GM21367 (cell line): ENCODE measurements around the gene C19orf12.
"Not testable (repeated sequence)": the region's sequence is repeated elsewhere in the genome, so short reads cannot be mapped to it uniquely, and the experiment has no call there.

Experiments used
- ATAC-seq: cut with Tn5 transposase; IDR thresholded peaks from one replicate; pipeline ENCODE4 v1.9.1; 2021; ENCODE audit not compliant: unreplicated experiment

Gene C19orf12

DNA sequence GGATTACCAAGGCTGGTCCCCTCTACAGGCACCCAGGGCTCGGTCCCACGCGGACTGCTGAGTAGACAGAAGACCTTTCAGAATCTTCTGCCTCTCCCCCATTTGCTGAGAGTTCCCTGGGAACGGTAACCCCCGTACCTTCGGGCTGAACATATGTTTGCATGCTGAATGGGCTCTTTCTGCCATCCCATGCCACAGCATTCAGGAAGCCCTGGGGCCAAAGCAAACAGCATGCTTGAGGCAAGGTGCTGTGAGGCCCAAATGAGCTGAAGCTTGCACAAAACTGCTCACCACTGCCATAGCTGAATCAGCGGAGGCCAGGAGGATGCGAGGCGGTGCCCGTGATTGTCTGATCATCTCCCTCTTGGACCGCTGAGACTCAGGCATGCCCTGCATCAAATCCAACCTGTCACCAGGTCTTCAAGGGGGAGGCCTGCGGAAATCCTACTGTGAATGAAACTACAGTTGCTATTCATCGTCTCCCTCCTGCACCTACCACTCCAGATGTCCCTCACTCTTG lies 16.3 kb upstream of the C19orf12 start:
- no peak for ATAC-seq

DNA sequence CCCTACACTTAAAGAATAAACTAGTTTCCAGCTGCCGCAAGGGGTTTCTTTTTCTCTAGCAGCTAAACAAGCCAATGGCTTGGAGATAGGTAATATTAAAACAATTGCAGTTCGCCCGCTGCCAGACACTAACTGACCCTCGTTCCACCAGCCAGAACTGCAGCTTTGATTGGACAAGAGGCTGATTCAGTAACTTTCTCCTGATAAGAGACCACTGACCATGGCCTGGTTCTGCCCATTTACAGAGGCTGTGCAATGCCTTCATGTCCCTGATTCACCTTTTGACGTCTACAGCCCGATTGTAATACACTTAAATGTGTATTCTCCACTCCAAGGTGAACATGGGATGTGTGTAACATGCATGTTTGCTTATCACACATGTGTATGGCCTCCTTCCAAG lies 12.8 kb upstream of the C19orf12 start:
- no peak for ATAC-seq

DNA sequence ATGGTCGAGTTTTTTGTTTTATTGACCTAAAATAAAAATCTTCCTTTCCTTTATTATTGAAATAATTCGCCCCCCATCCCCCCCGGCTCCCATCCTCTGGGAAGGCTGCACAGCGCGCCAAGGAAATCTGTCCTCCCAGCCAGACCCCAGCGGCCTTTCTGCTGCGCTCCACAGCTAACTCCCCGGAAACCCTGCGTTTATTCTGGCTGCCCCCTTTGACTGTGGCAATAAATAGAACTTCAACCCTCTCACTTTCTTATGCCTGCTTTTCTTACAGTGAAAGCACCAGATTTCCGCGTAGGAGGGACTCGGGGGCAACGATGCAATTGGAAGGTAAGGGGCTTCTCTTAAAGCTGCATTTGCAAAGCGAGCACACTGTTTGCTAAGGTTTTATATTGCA lies 9.7 kb upstream of the C19orf12 start:
- no peak for ATAC-seq

DNA sequence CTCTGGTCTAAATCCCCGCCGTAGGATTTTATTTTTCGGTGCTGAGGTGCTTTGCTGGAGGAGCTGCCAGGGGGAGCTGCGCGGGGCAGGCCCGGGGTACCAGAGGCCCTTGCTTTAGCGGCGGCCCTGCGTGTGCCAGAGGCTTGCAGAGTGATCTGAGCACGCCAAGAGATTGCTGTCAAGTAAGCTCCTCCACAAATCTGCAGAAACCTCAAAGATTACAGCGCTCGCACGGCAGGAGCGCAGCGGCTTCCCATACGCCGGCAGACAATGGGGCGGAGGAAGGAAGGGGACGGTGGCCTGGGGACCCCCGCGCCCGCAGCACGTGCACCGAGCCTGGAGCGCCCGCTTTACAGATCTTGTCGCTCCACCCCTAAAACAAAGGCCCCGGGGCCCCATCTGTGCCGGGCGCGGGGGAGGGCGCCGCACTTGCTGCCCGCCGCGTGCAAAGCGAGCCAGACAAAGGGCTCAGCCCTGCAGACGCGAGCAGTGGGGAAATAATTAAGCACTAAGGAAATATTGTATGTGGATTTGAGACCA lies 9.1 kb upstream of the C19orf12 start:
- no peak for ATAC-seq

DNA sequence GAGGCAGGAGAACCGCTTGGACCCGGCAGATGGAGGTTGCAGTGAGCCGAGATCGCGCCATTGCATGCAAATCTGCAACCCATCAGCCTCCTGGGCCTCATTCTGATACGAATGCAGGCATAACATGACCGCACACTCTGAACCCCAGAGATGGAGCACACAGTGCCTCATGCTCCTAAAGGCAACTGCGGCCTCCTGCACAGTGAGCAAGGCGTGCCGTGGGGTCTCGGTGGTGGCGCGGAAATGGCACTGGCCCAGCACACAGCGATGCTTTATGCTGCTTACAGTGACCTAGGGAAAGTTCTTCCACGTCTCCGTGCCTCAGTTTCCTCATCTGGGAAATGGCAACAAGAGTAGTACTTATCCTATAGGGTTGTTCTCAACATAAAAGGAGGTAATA lies 2.0 kb upstream of the C19orf12 start:
- no peak for ATAC-seq

DNA sequence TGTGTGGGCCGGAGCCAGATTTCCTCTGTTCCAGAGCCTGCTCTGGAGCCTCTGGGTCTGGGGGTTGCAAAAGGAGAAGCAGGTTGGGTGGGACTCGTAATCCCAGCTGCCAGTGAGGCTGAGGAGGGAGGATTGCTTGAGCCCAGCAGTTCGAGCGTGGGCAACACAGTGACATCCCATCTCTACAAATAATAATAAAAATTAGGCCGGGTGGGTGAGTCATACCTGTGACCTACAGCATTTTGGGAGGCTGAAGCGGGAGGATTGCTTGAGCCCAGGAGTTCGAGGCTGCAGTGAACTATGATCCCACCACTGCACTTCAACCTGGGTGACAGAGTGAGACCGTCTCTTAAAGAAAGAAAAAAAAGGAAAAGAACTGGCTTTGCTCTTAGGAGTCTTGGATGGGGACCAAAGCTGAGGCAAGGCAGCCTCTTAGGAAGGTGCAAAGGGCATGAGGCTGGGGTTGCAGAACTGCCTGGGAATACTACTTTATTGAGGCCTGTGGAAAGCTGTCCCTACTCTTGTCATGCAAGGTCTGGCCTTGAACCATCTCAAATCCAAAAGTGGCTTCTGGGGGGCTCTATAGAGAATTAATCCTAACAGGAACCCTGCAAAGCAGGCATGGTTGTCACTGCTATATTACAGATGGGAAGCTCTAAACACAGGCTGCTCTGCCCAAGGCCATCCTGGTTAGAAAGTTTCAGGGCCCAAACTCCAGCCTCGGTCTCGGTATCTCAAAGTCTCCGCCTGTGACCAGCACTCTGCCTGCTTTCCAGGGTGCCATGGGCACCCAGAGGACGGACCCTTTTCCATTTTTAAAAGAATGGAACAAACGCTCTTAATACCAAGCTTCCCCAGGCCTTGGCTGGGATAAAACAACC lies 880 bp upstream of the C19orf12 start:
- ATAC-seq: no peak

DNA sequence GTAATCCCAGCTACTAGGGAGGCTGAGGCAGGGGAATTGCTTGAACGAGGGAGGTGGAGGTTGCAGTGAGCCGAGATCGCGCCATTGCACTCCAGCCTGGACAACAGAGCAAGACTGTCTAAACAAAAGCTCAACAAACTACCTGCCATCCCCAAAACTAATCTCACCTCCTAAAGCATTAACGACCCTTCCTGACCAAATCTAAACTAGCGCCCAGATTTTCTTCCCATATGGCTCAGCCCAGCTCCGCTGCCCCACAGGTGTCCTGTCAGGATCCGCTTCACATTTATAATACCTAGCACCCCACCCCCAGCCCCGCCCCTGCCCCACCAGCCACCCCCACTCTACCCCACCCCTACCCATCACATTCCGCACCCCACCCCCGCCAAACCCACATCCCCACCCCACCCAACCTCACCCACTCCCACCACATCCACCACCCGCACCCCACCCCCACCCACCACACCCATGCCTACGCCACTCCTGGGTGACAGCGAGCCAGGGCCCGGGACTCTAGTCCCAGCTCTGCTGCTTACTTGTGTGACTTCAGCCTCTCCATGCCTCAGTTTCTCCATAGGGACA lies 599 bp downstream of the C19orf12 start:
- ATAC-seq: no peak

DNA sequence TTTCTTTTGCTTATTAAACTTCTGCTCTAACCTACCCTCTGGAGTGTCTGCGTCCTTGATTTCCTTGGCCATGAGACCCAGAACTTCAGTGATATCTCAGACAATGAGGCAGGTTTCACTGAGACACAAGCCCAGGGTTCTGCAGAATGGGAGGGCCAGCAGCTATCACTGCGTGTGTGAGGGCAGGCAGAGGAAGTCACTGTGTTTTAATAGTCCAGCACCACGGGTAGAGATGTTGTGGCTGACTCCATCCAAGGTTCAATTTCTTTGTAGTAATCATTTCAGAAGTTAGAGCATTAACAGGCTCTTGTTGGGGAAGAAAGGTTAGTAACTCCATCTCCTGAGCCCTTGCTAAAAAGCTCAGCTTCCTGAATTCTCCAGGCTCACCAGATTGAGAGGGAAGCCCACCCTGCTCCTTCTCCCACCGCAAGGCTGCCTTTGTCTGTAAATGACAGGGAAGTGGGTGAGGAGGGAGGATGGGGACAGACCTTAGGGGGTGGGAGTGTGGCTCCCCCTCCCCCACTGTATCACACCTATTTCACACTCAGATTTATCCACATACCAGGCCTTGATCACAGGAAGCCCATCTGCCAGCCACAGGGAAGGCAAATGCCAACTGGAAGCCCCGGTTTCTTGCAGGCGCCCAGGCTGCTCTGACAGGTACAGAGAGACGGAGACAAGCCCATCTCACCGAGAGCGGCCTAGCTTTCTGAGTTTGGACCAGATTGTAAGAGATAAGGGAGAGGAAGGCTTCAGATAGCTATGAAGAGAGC lies 2.1 kb downstream of the C19orf12 start:
- no peak for ATAC-seq

DNA sequence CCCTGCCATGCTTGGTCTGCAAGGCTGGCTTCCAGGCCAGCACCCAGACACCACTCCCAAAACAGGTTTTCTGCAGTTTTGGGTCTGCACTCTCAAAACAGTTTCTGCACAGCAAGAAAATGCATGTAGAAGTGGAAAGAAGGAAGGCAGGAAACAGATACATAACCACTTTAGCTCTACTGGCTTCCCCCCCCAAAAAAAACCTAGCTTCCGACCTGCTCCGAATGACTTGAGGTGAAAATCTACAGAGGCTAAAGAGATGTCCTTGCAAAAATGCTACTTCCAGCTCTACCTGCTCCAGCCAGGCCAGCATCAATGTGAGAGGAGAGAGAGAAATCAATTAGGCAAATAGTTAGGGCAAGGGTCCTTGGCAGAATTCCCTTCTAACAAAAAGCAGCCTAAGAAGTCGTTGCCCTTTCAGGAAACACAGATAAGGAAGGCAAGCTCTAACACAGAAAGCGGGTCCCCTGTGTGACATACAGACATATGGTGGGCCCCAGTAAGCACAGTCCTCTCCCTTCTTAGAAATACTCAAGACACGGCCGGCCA lies 3.4 kb downstream of the C19orf12 start:
- ATAC-seq: no peak

DNA sequence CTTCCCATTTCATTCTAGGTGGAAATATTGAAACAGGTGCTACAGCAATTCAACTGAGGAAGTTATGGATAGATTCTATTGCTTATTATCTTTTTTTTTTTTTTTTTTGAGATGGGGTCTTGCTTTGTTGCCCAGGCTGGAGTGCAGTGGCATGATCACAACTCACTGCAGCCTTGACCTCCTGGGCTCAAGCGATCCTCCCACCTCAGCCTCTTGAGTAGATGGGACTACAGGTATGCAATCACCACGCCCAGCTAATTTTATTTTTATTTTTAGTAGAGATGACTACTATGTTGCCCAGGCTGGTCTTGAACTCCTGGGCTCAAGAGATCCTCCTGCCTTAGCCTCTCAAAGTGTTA lies 5.6 kb downstream of the C19orf12 start:
- ATAC-seq: not testable (repeated sequence)

DNA sequence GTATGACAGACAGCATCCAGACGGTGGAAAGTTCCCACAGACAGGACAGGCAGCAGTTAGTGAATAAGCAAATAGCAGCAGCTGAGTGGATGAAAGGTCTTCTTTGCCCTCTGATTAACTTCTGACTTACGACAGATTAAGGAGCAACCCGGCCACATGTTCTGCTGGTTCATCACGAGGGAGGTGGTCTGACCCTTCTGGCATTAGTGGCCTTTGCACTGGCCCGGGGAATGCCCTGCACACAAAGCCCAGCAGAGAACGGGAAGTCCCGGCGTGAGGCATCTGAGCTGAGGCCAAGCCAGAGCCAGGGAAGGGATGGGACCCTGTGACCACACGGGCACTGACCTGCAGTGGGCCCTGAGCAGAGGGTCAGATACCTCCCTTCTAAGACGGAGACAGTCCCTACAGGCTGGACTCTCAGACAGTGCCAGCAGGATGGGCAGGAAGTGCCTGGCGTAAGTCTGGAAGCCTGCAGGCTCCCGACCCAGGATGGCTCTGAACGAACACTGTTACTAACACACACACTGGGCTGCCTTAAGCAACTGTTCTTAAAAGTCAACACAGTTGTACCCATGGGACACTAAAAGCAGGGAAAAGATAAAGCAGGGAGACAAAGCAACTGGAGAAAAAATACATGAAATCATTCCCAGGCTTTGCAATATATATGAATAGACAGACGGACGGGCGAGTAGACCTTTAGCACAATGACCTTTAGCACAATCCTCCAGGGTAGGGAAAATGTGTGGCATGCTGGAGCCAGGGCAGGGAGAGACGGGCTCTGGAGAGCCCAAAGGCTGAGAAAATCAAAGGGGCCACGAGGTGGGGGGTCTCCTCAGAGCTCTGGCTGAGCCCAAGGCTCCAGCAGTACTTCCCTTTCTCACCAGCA lies 6.3 kb downstream of the C19orf12 start:
- ATAC-seq: no peak

DNA sequence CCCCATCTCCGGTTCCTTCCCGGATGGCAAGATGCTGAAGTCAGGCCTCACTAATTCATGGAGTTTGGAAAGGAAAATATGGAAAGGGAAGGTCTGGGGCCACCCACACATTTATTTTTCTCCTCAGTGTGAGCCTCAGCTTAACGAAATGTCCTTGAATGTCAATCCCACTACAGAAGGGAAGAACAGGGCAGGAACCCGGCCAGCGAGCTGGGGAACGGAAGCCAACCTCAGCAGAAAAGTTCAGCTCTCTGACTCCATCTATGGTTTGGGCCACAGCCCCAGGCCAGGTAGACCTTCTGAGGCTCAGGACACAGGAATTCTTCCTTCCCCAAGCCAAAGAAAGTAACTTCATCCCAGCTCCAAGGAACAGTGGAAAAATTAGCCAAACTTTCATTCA lies 8.4 kb downstream of the C19orf12 start:
- no peak for ATAC-seq

DNA sequence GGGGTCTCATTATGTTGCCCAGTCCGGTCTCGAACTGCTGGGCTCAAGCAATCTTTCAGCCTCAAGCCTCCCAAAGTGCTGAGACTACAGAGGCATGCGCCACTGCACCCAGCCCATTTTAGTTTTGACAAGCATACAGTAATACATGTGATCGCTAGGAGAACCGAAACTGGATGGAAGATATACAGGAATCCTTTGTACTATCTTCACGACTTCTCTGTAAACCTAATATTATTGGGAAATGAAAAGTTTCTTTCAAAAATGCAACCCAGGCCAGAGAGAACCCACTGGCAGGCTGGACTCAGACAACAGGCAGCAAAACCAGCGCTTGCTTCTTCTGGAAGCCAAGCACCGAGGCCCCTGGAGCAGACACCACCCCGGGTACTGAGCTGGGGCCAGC lies 9.4 kb downstream of the C19orf12 start:
- ATAC-seq: no peak

DNA sequence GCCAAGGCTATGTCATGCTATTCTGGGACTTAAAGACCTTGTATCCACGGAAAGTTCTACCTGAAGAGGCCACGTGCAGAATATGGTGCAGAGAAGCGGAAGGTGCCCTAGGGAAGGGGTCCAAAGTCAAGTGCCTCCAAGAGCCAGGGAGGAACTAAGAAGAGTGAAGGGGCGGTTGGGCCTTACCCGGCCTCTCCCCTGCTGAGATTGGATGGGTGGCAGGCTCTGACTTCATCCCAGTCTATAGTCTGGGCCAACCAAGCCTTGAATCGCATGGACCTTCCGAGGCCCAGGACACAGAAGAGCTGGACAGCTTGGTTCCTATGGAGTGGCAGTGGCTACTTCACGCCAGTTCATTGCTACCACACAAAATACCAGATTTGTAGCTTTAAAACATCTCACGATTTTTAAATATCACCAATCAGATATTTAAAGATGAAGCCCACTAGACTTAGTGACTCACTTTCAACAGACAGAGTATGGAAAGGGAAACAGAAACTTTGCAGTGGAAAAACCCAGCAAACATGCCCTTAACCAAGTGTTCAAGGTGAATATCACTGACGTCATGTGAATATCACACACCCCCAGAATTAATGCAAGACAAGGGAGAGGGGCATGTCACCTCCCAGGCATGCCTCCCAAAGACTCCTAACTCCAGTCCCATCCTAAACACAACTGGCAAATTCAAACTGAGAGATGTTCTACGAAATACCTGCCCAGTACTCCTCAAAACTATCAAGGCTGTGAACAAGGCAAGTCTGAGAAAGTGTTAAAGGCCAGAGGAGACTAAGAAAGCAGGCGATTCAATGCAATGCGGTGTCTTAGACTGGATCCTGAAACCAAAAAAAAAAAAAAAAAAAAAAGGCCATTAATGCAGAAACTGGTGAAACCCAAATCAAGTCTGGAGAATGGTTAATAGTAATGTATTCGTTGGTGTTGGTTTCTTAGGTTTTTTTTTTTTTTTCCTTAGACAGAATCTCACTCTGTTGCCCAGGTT lies 10.2 kb downstream of the C19orf12 start:
- ATAC-seq: no peak

DNA sequence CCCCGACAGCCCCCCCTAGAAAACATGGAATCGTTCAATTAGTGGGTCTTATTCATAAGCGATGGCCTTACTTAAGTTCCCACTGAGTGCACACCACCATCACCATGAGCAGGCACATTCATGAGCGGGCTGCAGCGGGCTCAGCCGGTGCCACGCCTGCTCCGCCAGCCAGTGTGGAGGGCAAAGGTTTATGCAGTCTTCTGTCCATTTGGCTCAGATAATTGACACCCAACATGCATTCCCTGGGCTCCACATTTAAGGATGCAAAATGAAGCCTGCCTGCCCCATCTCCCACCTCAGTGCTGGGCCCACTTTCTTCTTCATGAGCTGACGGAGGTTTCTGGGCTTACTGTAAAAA lies 12.1 kb downstream of the C19orf12 start:
- ATAC-seq: no peak

DNA sequence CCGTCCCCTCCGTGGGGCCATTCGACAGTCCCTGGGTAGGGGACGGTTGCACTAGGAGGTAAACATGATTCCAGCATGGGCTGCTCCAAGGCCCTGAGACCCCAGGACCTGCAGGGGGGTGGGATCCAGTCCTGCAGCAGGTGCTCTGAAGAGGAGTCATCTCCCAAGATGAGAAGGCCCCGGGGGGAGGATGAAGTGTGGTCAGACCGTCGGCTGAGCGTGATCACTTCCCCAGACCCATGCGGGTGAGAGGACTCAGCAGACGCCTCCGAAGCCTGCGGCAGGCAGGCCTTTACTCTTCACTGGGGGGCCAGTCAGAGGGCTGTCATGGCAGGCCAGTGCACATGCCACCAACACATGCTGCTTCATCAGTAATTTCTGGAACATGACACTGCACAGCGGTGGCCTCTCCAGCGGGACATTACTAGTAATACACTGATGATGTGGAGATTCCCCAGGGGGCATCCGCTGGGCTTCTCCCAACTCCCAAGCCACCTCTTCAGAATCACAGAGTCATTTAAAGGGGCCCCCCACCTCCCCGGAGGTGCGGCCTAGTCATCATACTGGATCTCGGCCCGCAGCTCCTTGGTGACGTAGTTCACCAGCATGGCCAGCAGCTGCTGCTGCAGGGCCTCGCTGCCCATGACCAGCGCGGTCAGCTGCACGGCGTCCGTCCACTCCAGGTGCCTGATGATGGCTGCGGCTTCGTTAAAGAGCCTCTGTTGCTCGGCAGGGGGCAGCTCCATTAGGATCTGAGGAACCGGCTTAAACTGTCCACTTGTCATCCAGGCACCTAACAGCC lies 12.7 kb downstream of the C19orf12 start:
- no peak for ATAC-seq

DNA sequence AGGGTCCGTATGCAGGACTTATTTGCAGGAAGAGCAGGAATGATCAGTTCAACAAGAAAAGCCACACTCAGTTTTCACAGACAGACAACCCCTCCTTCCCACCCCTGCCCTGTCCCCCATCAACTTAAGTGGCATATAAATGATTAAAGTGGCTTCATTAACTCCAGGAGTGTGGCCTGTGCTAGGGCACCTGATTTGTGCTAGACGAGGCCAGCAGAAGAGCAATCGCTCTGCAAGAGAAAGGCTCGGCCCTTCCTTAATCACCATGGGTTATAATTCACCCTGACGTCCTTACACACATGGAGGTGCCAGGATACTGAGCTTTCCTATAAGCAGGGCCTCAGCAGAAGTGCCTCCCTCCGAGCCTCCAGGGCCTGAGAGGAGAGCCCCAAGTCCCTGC lies 14.6 kb downstream of the C19orf12 start:
- ATAC-seq: no peak

DNA sequence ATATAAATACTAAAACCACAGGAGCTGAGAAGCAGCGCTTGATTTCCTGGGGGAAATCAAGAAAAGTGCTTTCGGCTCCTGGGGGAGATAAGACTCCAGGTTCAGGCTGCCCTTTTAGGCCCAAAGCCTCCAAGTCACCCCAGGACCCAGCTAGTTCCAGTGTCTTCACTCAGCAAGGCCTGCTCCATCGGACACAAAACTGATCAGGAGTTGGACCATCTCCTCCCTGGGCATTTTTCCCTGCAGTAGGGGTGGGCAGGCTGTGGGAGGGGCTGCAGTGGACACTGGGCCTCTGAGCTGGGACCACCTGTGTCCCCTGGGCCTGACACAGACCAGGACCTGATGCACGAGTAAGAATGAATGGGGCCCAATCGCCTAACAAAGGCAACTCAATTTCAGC lies 15.2 kb downstream of the C19orf12 start:
- ATAC-seq: no peak
